Right lobe of liver (tissue), 6 donors: ENCODE measurements around the gene REXO1. TPM values are rescaled to one million over a fixed set of nuclear protein-coding genes. Genes with fewer than 3 reads are reported as not detected.

Experiments used
- ATAC-seq, 4 donors: fragments of 200-7000 bp; cut with Tn5 transposase; one replicate each; pipeline ENCODE4 v1.9.1; 2020; ENCODE audit warnings: mild to moderate bottlenecking in 4 of 4, moderate library complexity in 4 of 4
- DNase-seq, 3 donors: peaks; one replicate each; pipeline ENCODE4 v3.0.0-alpha.2; 2020
- H3K27ac ChIP-seq, 3 donors: fragments of 200-600 bp; one replicate each; pipeline ENCODE4 v1.8.0; 2022
- H3K27me3 ChIP-seq, 2 donors: fragments of 200-600 bp; one replicate each; pipeline ENCODE4 v1.8.0; 2022
- H3K36me3 ChIP-seq, 4 donors: fragments of 200-600 bp; sonication (generic) in 1 of 4; one replicate each; pipeline versions ENCODE4 v1.5.1 to v1.8.0; 2017 to 2022; ENCODE audit warnings: control low read depth in 1 of 4
- H3K4me1 ChIP-seq, 4 donors: fragments of 200-600 bp; sonication (generic) in 1 of 4; one replicate each; pipeline versions ENCODE4 v1.5.1 to v1.8.0; 2017 to 2022; ENCODE audit warnings: control low read depth in 1 of 4
- H3K4me3 ChIP-seq, 3 donors: fragments of 200-600 bp; one replicate each; pipeline ENCODE4 v1.8.0; 2022
- H3K9me3 ChIP-seq, 4 donors: fragments of 200-600 bp; sonication (generic) in 1 of 4; one replicate each; pipeline versions ENCODE4 v1.5.1 to v1.8.0; 2017 to 2022; ENCODE audit warnings: control low read depth in 1 of 4
- CTCF ChIP-seq, 4 donors: fragments of 200-600 bp in 3 of 4; fragments of 450-650 bp in 1 of 4; IDR thresholded peaks; one replicate each; pipeline versions ENCODE4 v1.5.1 to v1.8.0; 2016 to 2022; ENCODE audit warnings: antibody characterized with exemption in 4 of 4, mild to moderate bottlenecking in 2 of 4
- POLR2A ChIP-seq: fragments of 450-650 bp; IDR thresholded peaks from one replicate; pipeline ENCODE4 v1.6.1; 2017; ENCODE audit warnings: antibody characterized with exemption, mild to moderate bottlenecking
- WGBS: methylation state at CpG from one replicate; pipeline ENCODE4 v1.1.6; 2018; ENCODE audit warnings: low coverage, low lambda C conversion rate; ENCODE audit not compliant: insufficient coverage; ENCODE audit errors: missing lambda C conversion rate; 5-methylcytosine and 5-hydroxymethylcytosine counted together
- intact Hi-C, 2 donors: fragments of 100-400 bp; cut with DNase I; formaldehyde crosslinking; loops; one replicate each; pipeline versions ENCODE4 v1.11.2 to v1.14.1; 2022
- total RNA-seq, 6 experiments: library from RNA; depleted of rRNA in 2 of 6; stranded (reverse); fragments of >200 nt in 2 of 6; fragmentation: NEBNext Ultra II Directional in 3 of 6; extraction: Animal tissue kit (Norgen Biotek cat#: 25700) in 3 of 6; gene quantifications; one replicate each; pipeline versions ENCODE4 v1.1.0 to v1.2.4, GENCODE V29; 2016 to 2023
- donor health status: DM: no; HTN: yes; CAD: no.
- donor health status: DM: no; HTN: no; CAD: no.
- donor health status: DM: no; HTN: no; CAD: no.
- donor health status: DM: no; HTN: yes; CAD: no.
- donor health status: DM: no; HTN: yes; CAD: no.

REXO1 gene
- total RNA-seq, 6 experiments from 2014 or later, result 8.0 to 17.7 (median 12.6) TPM

GRCh38 chr19:1856698-1857603, 8.7 kb upstream of the REXO1 start:
- intact Hi-C loops, result no loop called here
- Histone ChIP-seq H3K4me1 (peaks cover 0 to 61% (median 21%) of the 10 kb centered on the region in 4 donors), H3K36me3 (no peaks in the 10 kb centered on the region), H3K9me3 (no peaks in the 10 kb centered on the region), H3K27me3 (no peaks in the 10 kb centered on the region), H3K4me3 (peak overlapping the region; percentile 34 to 45 (median 36)), H3K27ac (peak overlapping the region; percentile 69 to 89 (median 77))
- TF ChIP-seq CTCF (IDR thresholded peaks at IDR 0.05), result no peak
- TF ChIP-seq POLR2A, result peak; percentile 28
- DNase-seq (peak; percentile 92 to 95 (median 94)), ATAC-seq (peak; percentile 66 to 72 (median 69))
- no CpG with 5 or more reads among the region's 73 CpGs for WGBS

- Histone ChIP-seq H3K27me3 (no peaks in the 10 kb centered on the region), H3K4me1 (peaks cover 0 to 55% (median 18%) of the 10 kb centered on the region in 4 donors), H3K36me3 (no peaks in the 10 kb centered on the region), H3K4me3 (peak overlapping the region; percentile 19 to 45 (median 34)), H3K27ac (peak overlapping the region; percentile 49 to 89 (median 77)), H3K9me3 (no peaks in the 10 kb centered on the region)
- 60% methylated on average over 1 of the region's 6 CpGs for WGBS
- TF ChIP-seq CTCF (IDR thresholded peaks at IDR 0.05) (no peak), POLR2A (no peak)
- intact Hi-C loops, result no loop called here
- ATAC-seq (no peak), DNase-seq (no peak)
Observed at GRCh38 chr19:1856345-1856697, 8.0 kb upstream of the REXO1 start.

- Histone ChIP-seq H3K4me3 (peak overlapping the region in 2 of 3 donors; percentile 10 to 19), H3K27ac (peak overlapping the region; percentile 49 to 89 (median 77)), H3K9me3 (no peaks in the 10 kb centered on the region), H3K4me1 (peaks cover 0 to 53% (median 16%) of the 10 kb centered on the region in 4 donors), H3K27me3 (no peaks in the 10 kb centered on the region), H3K36me3 (no peaks in the 10 kb centered on the region)
- intact Hi-C loops, result no loop called here
- no peak for TF ChIP-seq CTCF (IDR thresholded peaks at IDR 0.05)
- no peak for TF ChIP-seq POLR2A
- DNase-seq (peak; percentile 40 to 66 (median 60)), ATAC-seq (no peak)
- WGBS, result 55% methylated on average over 6 of the region's 13 CpGs
Observed at GRCh38 chr19:1855828-1856255, 7.6 kb upstream of the REXO1 start.

GRCh38 chr19:1855040-1855827, 7.0 kb upstream of the REXO1 start:
- H3K4me1 ChIP-seq, result peaks cover 0 to 47% (median 13%) of the 10 kb centered on the region in 4 donors
- no peaks in the 10 kb centered on the region for H3K9me3 ChIP-seq
- H3K4me3 ChIP-seq, result peak overlapping the region in 1 of 3 donors; percentile 10
- no peaks in the 10 kb centered on the region for H3K27me3 ChIP-seq
- WGBS, result no CpG with 5 or more reads among the region's 33 CpGs
- intact Hi-C loops, result no loop called here
- H3K27ac ChIP-seq, result peak overlapping the region; percentile 53 to 89 (median 77)
- TF ChIP-seq POLR2A (peak; percentile 50), CTCF (IDR thresholded peaks at IDR 0.05) (no peak)
- peak; percentile 48 to 64 (median 54) for ATAC-seq
- H3K36me3 ChIP-seq, result no peaks in the 10 kb centered on the region
- peak; percentile 85 to 92 (median 91) for DNase-seq
